KMS-11 (cell line): ENCODE results near the gene PHACTR3.

Source experiments
- H2AFZ ChIP-seq: fragments of 200-600 bp; sonication (generic); 2 replicates; pipeline ENCODE4 v1.6.1; 2016; ENCODE audit warnings: antibody characterized with exemption, mixed run types, low read depth
- H3K27ac ChIP-seq: fragments of 200-600 bp; sonication (generic); 2 replicates; pipeline ENCODE4 v1.6.1; 2016; ENCODE audit warnings: mild to moderate bottlenecking, mixed run types
- H3K27me3 ChIP-seq: fragments of 200-600 bp; sonication (generic); 2 replicates; pipeline ENCODE4 v1.6.1; 2017; ENCODE audit warnings: mild to moderate bottlenecking, low read depth, mixed run types, moderate library complexity; ENCODE audit not compliant: insufficient read depth
- H3K36me3 ChIP-seq: fragments of 200-600 bp; sonication (generic); 2 replicates; pipeline ENCODE4 v1.6.1; 2017; ENCODE audit warnings: mild to moderate bottlenecking, mixed run types; ENCODE audit not compliant: insufficient read depth
- H3K4me1 ChIP-seq: fragments of 200-600 bp; sonication (generic); 2 replicates; pipeline ENCODE4 v1.6.1; 2016; ENCODE audit warnings: mild to moderate bottlenecking, low read depth, mixed run types; ENCODE audit not compliant: poor library complexity, severe bottlenecking
- H3K4me2 ChIP-seq: fragments of 200-600 bp; sonication (generic); 2 replicates; pipeline ENCODE4 v1.7.0; 2016; ENCODE audit warnings: mild to moderate bottlenecking, mixed run types
- H3K4me3 ChIP-seq: fragments of 200-600 bp; sonication (generic); IDR thresholded peaks from 2 replicates; pipeline ENCODE4 v1.6.1; 2017; ENCODE audit warnings: low read depth, low read length, mixed read lengths; ENCODE audit not compliant: insufficient read depth
- H3K79me2 ChIP-seq: fragments of 200-600 bp; sonication (generic); 2 replicates; pipeline ENCODE4 v1.6.1; 2016; ENCODE audit warnings: low read depth, mixed run types; ENCODE audit not compliant: insufficient read depth
- H3K9ac ChIP-seq: fragments of 200-600 bp; sonication (generic); 2 replicates; pipeline ENCODE4 v1.6.1; 2016; ENCODE audit warnings: mild to moderate bottlenecking, mixed run types
- H4K20me1 ChIP-seq: fragments of 200-600 bp; sonication (generic); 2 replicates; pipeline ENCODE4 v1.6.1; 2016; ENCODE audit warnings: mild to moderate bottlenecking, mixed run types; ENCODE audit not compliant: insufficient read depth
- TF ChIP-seq, protein P1 (sequence below): fragments of 200-600 bp; sonication (generic); conservative IDR thresholded peaks from 2 replicates; pipeline ENCODE4 v1.6.1; 2017; ENCODE audit warnings: low read depth, mild to moderate bottlenecking, antibody characterized with exemption, low read length, moderate library complexity, mixed read lengths

The PHACTR3 gene

DNA sequence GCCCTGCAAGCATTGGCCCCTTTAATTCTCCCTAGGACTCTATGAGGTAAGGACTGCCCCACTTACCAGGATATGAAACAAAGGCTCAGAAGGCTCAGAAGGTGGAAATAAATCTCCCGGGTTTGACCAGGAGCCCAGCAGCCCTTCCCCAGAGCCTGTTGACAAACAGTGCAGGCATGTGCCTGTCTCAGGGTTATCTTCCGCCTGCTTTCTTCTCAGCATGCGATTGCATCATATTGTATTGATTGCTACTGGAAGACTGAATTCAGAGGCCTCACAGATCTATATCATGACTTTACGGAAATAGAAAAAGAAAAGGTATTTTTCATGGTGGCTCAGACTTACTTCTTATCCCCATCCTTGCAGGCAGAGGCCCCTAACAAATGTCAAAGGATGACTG is 92.7 kb downstream of the PHACTR3 start:
- H3K27me3 ChIP-seq: no peaks in the 10 kb centered on the region
- no peaks in the 10 kb centered on the region for H3K36me3 ChIP-seq
- no peak overlapping the region for H3K4me3 ChIP-seq
- no peak overlapping the region for H3K27ac ChIP-seq
- no peaks in the 10 kb centered on the region for H3K79me2 ChIP-seq
- no peaks in the 10 kb centered on the region for H3K4me1 ChIP-seq
- H4K20me1 ChIP-seq: no peaks in the 10 kb centered on the region
- H2AFZ ChIP-seq: no peak overlapping the region
- no peak overlapping the region for H3K9ac ChIP-seq
- TF ChIP-seq, protein P1, sequence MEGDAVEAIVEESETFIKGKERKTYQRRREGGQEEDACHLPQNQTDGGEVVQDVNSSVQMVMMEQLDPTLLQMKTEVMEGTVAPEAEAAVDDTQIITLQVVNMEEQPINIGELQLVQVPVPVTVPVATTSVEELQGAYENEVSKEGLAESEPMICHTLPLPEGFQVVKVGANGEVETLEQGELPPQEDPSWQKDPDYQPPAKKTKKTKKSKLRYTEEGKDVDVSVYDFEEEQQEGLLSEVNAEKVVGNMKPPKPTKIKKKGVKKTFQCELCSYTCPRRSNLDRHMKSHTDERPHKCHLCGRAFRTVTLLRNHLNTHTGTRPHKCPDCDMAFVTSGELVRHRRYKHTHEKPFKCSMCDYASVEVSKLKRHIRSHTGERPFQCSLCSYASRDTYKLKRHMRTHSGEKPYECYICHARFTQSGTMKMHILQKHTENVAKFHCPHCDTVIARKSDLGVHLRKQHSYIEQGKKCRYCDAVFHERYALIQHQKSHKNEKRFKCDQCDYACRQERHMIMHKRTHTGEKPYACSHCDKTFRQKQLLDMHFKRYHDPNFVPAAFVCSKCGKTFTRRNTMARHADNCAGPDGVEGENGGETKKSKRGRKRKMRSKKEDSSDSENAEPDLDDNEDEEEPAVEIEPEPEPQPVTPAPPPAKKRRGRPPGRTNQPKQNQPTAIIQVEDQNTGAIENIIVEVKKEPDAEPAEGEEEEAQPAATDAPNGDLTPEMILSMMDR: no peak
- H3K4me2 ChIP-seq: no peak overlapping the region

DNA sequence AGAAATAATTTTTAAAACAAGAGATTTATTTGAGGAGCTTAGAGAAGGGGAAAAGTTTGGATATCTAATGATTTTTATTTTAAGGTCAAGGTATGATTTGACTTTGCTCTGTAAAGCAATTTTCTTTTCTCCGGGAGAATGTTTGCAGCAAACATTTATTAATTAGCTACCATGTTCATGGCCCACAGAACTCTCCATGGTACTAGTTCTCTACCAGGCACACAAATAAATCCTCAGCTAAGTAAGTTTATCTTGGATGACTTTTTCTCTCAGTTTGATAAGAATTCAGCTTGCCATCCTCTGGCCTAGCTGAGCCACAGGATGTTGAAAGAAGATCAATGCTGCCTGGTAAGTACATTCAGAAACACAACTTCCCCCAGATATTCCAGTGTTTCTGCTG is 94.3 kb downstream of the PHACTR3 start:
- no peaks in the 10 kb centered on the region for H3K4me1 ChIP-seq
- H3K9ac ChIP-seq: no peak overlapping the region
- no peak overlapping the region for H3K4me2 ChIP-seq
- TF ChIP-seq, protein P1: no peak
- H4K20me1 ChIP-seq: no peaks in the 10 kb centered on the region
- H2AFZ ChIP-seq: no peak overlapping the region
- H3K27me3 ChIP-seq: no peaks in the 10 kb centered on the region
- H3K36me3 ChIP-seq: no peaks in the 10 kb centered on the region
- no peaks in the 10 kb centered on the region for H3K79me2 ChIP-seq
- no peak overlapping the region for H3K4me3 ChIP-seq
- no peak overlapping the region for H3K27ac ChIP-seq

DNA sequence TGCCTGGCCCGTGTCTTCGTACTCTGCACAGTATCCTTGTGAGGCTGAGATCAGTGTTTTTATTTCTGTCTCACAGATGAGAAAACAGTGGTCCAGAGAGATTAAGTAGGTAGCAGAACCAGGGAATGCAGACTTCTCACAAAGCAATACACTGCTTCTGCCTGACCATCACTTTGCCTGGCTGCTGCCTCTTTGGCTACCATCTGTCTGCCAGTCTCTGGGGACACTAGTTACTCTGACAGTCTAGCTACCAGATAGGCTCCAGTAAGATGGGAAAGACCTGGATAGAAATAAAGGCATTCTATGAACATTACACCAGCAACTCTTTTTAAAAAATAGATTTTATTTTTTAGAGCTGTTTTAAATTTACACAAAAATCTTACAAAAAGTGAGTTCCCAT is 96.9 kb downstream of the PHACTR3 start:
- Histone ChIP-seq H3K36me3 (no peaks in the 10 kb centered on the region), H3K4me2 (no peak overlapping the region), H2AFZ (no peak overlapping the region), H4K20me1 (no peaks in the 10 kb centered on the region), H3K79me2 (no peaks in the 10 kb centered on the region), H3K27me3 (no peaks in the 10 kb centered on the region), H3K27ac (no peak overlapping the region), H3K4me1 (no peaks in the 10 kb centered on the region), H3K9ac (no peak overlapping the region), H3K4me3 (no peak overlapping the region)
- TF ChIP-seq, protein P1: no peak

DNA sequence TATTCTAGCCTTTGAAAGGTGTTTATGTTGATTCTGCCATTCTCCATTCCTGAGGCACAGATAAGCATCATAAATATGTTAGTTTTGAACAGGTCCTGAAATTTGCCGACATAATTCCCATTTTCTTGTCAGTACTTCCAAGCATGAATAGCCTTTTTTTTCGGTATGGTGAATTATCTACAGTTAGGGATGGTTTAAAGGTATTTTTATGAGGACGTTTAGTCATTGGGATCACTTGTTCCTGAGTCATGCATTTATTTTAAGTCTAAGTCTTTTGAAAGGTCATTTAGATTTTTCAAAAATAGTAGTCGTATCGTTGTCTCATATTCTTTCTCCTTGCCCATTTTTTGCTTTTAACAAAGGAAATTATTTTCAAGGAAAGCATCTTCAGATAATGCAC is 98.7 kb downstream of the PHACTR3 start:
- Histone ChIP-seq H2AFZ (no peak overlapping the region), H3K4me3 (no peak overlapping the region), H3K4me2 (no peak overlapping the region), H3K27me3 (no peaks in the 10 kb centered on the region), H3K79me2 (no peaks in the 10 kb centered on the region), H3K9ac (no peak overlapping the region), H3K27ac (no peak overlapping the region), H3K36me3 (no peaks in the 10 kb centered on the region), H3K4me1 (no peaks in the 10 kb centered on the region), H4K20me1 (no peaks in the 10 kb centered on the region)
- TF ChIP-seq, protein P1: no peak
